D721Med (cell line): ENCODE results near the gene NRG2.

ENCODE experiments used
- DNase-seq: peaks from one replicate; pipeline ENCODE4 v3.0.0; 2011; ENCODE audit warnings: low spot score; ENCODE audit not compliant: insufficient read length
- FAIRE-seq: peaks from 2 replicates; lab custom pipeline; 2011; peaks lifted over from hg19 to GRCh38; lab: Jason Lieb, UNC
- TF ChIP-seq, protein P1 (sequence below): IDR thresholded peaks from 2 replicates; pipeline ENCODE4 v1.5.1; 2012; ENCODE audit warnings: mild to moderate bottlenecking, control low read depth; ENCODE audit not compliant: insufficient read depth; ENCODE audit errors: missing control alignments

Gene NRG2

DNA sequence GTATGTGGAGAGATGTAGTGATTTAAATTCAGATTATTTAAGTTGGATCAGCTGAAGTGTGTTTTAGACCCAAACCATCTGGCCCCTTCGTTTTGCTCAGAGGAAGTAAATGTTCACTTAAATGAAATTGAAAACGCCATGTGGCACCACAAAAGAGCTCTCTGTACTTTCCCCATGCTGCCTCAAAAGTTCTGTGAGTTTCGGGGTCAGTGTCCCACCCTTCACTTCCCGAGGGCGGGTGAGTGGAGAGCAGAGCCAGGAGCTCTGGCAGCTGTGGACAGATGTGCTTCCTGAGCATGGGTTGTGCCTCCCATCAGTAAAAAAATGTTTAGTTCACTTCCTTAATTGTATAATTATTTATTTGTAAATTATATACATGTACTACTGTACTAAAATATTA lies 199.1 kb downstream of the NRG2 start:
- FAIRE-seq = no peak
- TF ChIP-seq, protein P1, sequence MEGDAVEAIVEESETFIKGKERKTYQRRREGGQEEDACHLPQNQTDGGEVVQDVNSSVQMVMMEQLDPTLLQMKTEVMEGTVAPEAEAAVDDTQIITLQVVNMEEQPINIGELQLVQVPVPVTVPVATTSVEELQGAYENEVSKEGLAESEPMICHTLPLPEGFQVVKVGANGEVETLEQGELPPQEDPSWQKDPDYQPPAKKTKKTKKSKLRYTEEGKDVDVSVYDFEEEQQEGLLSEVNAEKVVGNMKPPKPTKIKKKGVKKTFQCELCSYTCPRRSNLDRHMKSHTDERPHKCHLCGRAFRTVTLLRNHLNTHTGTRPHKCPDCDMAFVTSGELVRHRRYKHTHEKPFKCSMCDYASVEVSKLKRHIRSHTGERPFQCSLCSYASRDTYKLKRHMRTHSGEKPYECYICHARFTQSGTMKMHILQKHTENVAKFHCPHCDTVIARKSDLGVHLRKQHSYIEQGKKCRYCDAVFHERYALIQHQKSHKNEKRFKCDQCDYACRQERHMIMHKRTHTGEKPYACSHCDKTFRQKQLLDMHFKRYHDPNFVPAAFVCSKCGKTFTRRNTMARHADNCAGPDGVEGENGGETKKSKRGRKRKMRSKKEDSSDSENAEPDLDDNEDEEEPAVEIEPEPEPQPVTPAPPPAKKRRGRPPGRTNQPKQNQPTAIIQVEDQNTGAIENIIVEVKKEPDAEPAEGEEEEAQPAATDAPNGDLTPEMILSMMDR = no peak
- DNase-seq = no peak

DNA sequence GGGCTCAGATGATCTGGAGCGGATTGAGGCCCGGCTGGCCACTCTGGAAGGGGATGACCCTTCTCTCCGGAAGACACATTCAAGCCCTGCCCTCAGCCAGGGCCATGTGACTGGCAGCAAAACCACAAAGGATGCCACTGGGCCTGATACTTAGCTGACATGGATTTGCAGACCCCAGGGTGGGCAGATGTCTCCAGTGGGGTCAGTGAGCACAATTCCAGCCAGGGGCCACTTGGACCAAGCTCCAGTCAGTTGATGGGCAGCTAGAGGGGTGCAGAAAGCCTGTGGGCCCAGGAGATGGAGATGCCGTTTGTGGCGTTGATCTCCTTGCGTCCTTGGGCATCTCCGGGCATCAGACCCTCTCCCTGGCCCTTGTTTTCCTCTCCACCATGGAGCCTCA lies 200.8 kb downstream of the NRG2 start:
- DNase-seq (no peak), FAIRE-seq (no peak)
- TF ChIP-seq, protein P1 = no peak

DNA sequence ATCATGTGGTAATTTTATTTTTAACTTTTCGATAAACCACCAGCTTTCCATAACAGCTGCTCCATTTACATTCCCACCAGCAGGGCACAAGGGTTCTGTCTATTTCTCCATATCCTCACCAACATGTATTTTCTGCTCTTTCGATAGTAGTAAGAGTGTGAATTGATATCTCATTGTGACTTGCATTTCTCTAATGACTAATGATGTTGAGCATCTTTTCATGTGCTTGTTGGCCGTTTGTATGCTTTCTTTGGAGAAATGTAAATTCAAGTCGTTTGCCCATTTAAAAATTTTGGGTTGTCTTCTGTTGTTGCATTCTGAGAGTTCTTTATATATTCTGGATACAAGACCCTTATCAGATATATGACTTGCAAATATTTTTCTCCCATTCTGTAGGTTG lies 201.6 kb downstream of the NRG2 start:
- no peak for DNase-seq
- TF ChIP-seq, protein P1 = no peak
- FAIRE-seq = no peak

DNA sequence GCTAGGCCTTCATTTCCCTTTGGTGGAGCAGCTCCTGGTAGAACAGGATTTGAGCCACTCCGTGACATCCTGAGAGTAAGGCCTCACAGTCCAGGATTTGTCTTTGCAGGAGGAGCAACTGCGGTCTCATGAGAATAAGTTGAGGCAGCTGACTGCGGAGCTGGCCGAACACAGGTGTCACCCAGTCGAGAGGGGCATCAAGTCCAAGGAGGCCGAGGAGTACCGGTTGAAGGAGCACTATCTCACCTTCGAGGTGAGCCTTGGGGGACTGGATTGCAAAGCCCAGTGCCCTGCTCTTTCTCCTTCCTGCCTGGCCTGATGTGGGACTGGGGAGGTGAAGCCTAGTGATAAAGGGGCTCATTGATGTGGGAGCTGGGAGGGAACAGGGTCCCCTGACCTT lies 203.2 kb downstream of the NRG2 start:
- DNase-seq = no peak
- FAIRE-seq = no peak
- TF ChIP-seq, protein P1 = no peak

DNA sequence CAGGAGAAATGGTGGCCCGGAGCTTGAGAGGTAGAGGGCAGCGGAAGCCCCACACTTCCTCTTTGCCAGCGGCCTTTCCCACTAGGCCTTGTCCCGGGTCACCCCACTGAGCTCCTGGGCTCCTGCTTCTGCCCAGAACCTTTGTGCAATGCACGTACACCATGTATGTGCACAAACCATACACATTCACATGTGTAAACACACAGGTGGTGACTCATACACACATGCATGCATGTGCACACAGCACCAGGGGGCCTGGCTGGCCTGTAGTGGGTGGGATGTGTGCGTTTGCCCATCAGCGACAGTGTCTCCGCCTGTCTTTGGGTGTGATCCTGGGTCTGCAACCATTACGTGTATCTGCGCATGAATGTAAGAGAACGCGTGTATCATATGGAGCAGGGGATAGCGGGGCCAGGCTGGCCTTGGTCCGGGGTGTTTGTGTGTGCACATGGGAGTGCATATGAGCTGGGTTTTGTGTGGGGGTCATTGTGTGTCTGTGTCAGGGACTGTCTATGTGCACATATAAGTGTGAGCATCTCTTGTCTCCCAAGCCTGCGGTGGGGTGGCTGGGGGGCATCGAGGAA lies 203.8 kb downstream of the NRG2 start:
- TF ChIP-seq, protein P1 = no peak
- DNase-seq (no peak), FAIRE-seq (no peak)

DNA sequence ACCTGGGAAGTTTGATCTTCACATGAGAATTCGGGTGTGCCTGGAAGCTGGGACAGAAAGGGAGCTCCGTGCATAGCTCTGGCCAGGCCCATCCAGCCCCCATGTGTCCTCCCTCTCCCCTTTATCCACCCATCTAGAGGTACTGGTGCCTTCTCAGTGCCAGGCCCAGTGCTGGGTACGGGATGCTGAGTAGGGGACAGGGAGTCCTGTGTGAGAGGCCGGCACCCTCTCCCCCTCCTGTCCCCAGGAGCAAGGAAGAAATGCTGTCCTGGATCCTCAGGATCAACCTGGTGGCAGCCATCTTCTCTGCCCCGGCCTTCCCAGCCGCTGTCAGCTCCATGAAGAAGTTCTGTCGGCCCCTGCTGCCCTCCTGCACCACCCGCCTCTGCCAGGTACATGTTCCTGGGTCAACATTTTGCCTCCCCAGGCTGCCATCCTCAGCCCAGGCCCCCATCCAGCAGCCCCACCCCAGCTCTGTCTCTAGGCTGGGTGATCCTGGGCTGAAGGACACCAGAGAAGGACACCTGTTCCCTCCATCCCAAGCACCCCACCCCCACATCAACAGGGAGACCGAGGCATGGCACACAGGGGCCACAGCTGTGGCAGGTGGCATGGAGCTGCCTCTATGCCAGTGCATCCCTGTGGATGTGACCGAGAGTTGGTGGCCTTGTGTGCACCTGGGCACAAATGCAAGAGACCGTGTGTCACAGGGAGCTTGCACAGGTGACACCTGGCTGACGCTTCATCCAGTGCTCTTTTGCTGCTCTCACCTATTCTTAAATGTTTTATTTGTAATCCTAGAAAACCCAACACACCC lies 204.5 kb downstream of the NRG2 start:
- no peak for DNase-seq
- TF ChIP-seq, protein P1 = no peak
- FAIRE-seq = no peak
